ENCODE results near the gene FBXL7.
"Not testable (repeated sequence)": the region's sequence is repeated elsewhere in the genome, so short reads cannot be mapped to it uniquely, and the experiment has no call there.

Gene FBXL7

GRCh38 chr5:15852217-15852616 lies 352.2 kb downstream of the FBXL7 start:
- no peak for DNase-seq (ENCODE audit: low read depth in 1 of 2, low spot score in 1 of 2)

DNA sequence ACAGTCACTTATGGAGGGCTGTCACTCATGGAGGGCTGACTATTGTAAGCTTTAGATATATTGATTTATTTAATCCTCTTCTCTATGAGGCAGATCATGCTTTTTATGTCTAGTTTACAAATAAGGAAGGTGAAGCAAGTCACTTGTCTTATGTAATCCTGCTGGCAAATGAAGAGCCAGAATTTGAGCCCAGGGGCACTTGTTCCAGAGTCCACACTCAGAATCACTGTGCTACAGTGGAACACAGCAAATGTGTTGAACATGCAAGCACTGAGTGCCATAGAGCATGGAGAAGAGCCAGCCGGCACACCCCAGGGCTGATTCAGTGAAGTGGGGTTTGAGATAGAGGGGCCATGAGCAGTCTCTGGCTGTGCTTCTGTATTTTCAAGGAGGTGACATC lies 353.0 kb downstream of the FBXL7 start:
- no peak for DNase-seq (ENCODE audit: low read depth in 1 of 2, low spot score in 1 of 2)

- DNase-seq (ENCODE audit: low read depth in 1 of 2, low spot score in 1 of 2) = no peak
Measured at GRCh38 chr5:15858326-15858725, 358.3 kb downstream of the FBXL7 start.

DNA sequence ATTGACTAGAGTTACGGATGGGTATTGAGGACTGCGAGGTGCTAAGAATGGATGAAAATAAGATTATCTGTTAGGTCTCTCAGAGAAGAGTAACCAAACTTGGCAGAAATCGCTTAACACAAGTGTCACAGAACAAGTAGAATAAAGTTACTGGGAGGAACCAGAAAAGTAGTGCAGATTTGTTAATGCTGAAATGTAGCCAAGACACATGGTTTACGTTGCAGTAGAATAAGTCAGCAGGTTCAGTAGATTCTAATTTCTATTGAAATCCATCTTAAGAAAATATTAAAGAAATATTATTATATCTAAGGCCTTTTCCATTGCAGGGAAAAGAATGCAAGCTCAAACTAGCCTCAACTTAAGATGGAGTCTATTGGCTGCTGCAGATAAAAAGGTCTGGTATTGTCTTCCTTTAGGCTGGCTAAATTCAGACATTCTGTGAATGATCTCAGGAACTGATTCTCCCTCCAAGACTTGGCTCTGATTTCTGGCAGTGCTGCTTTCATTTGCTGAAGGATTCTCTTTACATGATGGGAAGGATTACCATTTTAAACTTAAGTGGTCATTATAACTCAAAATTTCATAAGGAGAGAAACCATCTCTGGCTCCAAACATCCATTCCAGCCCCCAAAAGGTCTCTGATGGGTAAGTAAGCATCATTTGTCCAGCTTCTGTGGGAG lies 364.7 kb downstream of the FBXL7 start:
- DNase-seq (ENCODE audit: low read depth in 1 of 2, low spot score in 1 of 2) = no peak

GRCh38 chr5:15872259-15872658 lies 372.3 kb downstream of the FBXL7 start:
- not testable (repeated sequence) for DNase-seq (ENCODE audit: low read depth in 1 of 2, low spot score in 1 of 2)

- no peak for DNase-seq (ENCODE audit: low read depth in 1 of 2, low spot score in 1 of 2)
Measured at GRCh38 chr5:15877914-15878313, 377.9 kb downstream of the FBXL7 start.

GRCh38 chr5:15880201-15880600 lies 380.2 kb downstream of the FBXL7 start:
- DNase-seq (ENCODE audit: low read depth in 1 of 2, low spot score in 1 of 2) = no peak

DNA sequence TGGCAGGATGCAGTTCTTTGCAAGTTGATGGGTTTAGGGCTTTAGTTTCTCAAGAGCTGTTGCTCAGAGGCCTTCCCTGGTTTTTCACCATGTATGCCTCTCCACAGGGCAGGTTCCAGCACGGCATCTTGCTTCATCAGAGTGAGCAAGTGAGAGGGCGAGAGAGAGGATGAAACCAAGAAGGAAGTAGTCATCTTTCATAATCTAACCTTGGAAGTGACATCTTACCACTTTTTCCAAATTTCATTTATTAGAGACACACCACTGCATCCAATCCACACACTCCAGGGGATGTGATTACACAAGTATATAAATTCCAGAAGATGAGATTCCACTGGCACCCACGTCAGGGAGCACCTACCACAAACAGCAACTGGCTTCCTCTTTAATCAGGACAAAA lies 385.2 kb downstream of the FBXL7 start:
- DNase-seq (ENCODE audit: low read depth in 1 of 2, low spot score in 1 of 2) = no peak

DNA sequence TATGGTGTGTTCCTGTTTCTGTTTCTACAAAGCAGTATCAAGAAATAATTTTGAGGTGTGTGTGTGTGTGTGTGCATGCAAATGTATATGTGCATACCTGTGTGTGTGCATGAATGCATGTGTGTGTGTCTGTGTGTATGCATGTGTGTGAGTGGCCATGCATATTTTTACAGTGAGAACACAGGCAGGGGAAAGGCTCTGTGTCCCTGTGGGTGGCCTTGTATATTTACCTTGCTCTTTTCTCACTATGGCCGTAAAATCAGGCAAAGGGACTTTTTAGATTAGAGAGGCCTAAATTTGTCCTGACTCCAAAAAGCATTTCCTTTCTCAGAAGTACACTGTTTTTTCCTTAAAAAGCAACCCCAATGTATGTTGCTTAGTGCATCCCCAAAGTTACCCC lies 386.2 kb downstream of the FBXL7 start:
- DNase-seq (ENCODE audit: low read depth in 1 of 2, low spot score in 1 of 2) = no peak

DNA sequence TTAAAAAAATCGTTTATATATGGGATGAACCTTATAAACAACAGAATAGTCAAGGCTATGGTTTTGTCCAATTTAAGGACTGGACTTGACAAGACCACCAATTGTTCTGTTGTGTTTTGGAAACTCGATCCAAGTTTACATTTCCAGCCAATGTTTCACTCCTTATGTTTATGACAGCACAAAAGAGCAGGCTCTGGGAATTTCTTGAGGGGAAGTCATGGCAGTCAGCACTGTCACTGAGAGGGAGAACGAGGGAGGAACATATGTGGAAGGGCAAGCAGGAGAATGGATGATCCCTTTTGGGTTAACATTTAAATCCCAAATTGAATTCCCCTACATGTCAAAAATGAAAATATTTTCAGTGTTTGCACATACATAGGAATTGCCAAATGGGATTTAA lies 387.1 kb downstream of the FBXL7 start:
- DNase-seq (ENCODE audit: low read depth in 1 of 2, low spot score in 1 of 2) = no peak

DNA sequence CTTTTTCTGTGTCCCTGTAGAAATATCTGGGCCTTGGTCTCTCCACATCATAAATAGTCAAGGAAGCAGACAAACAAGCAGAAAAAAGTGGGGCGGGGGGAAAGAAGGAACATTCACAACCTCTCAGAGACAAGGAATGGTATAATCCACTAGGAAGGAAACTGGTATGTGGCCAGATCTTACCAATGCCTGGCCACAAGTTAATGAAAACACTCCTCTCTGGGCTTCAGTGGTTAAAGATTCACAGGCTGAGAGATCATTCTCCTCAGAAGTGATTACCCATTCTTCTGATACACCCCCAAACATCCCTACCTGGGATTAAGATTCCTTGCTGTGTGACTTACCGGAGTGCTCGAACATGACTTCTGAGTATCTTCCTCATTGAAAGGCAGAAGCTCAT lies 389.0 kb downstream of the FBXL7 start:
- DNase-seq (ENCODE audit: low read depth in 1 of 2, low spot score in 1 of 2) = no peak

DNA sequence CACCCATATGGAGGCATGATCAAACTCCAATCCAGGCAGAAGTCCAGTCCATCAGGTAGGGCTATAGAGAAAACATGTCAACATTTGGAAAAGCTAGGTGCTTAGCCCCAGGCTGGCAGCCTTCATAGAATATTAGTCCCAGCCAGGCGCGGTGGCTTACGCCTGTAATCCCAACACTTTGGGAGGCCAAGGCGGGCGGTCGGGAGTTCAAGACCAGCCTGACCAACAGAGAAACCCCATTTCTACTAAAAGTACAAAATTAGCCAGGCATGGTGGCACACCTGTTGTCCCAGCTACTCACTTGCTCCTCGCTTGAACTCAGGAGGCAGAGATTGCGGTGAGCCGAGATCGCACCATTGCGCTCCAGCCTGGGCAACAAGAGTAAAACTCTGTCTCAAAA lies 393.9 kb downstream of the FBXL7 start:
- DNase-seq (ENCODE audit: low read depth in 1 of 2, low spot score in 1 of 2) = no peak

GRCh38 chr5:15897656-15898055 lies 397.7 kb downstream of the FBXL7 start:
- no peak for DNase-seq (ENCODE audit: low read depth in 1 of 2, low spot score in 1 of 2)

DNA sequence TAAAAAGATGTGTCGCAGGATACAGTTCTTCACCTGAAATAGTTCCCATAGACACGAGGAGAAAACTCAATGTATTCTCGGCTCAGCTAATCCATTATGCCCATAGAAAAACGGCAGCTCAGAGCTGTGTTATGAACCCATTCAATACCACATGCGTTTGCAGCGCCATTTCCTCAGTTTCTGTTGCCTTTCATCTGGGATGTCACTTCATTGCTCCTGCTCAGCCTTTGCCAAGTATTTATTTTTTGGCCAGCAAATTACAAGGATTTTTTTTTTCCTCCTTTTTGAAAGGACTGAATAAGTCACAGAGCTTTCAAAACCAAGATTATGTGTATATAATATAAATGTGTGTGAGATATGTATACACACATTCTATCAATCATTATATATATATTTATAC lies 398.7 kb downstream of the FBXL7 start:
- DNase-seq (ENCODE audit: low read depth in 1 of 2, low spot score in 1 of 2) = no peak

- no peak for DNase-seq (ENCODE audit: low read depth in 1 of 2, low spot score in 1 of 2)
Measured at GRCh38 chr5:15899481-15899880, 399.5 kb downstream of the FBXL7 start.

DNA sequence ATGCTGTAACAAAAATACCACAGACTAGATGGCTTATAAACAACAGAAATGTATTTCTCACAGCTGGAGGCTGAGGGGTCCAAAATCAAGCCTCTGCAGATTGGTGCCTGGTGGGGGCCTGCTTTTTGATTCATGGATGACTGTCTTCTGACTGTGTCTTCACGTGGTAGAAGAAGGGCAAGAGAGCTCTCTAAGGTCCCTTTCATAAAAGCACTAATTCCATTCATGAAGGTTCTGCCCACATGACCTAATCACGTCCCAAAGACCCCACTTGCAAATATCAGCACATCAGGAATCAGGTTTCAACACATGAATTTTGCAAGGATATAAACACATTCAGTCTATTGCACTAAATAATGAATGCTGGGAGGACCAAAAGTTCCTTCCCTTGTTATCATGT lies 401.2 kb downstream of the FBXL7 start:
- DNase-seq (ENCODE audit: low read depth in 1 of 2, low spot score in 1 of 2) = no peak

GRCh38 chr5:15902066-15902465 lies 402.1 kb downstream of the FBXL7 start:
- DNase-seq (ENCODE audit: low read depth in 1 of 2, low spot score in 1 of 2) = no peak

DNA sequence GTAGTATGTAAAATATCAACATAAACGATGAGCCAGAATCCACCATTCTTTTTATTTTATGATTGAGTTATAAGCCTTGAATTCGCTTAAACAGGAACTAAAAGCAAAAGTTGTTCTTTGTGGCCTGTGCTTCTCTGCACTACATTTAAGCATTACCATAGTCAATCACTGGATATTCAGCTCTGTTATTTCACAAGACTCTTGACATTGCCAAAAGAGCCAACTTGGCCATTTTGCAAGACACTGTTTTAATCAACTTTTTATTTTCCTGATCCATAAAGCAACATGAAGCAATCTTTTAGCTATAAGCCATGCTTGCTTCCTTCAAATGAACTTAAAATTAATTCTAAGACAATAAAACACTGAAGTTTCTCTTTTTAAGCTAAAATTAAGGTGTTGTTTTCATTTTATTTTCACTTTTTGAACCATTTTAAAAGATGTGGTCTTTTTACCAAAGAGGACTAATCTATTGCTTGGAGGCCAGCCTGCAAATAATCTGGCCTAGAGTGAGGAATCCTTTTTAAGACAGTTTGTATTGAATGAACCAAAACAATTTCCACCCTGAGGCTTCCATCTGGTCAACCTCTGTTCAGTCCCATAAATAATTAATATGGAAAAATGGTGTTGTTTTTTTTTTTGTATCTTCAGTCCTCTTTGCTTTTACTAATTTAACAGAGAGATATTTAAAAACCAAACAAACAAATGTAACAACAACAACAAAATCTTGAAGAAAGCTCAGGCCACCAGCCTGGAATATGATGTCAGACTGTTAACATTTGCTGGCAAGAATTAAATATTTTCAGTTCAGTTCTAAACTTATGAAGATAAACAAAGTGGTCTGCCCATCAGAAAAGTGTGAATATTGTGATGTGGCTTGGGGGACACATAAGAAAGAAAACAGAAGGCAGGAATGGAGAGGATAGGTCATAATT lies 405.2 kb downstream of the FBXL7 start:
- no peak for DNase-seq (ENCODE audit: low read depth in 1 of 2, low spot score in 1 of 2)

- DNase-seq (ENCODE audit: low read depth in 1 of 2, low spot score in 1 of 2) = no peak
Measured at GRCh38 chr5:15914638-15915037, 414.7 kb downstream of the FBXL7 start.

GRCh38 chr5:15926586-15926985 lies 426.6 kb downstream of the FBXL7 start:
- no peak for DNase-seq (ENCODE audit: low read depth in 1 of 2, low spot score in 1 of 2)

- no peak for DNase-seq (ENCODE audit: low read depth in 1 of 2, low spot score in 1 of 2)
Measured at GRCh38 chr5:15927710-15928380, 427.9 kb downstream of the FBXL7 start.

Measured in activated CD4-positive, alpha-beta T cell treated with anti-CD3 and anti-CD28 coated beads, Interleukin-2, amount 50 U/mL, for 24 hours (primary cell).